Panc1 (cell line): ENCODE data around the gene SDC3. TPM values are rescaled to one million over a fixed set of nuclear protein-coding genes. Genes with fewer than 3 reads are reported as not detected.
"Not testable (repeated sequence)": the region's sequence is repeated elsewhere in the genome, so short reads cannot be mapped to it uniquely, and the experiment has no call there.

Experiments
- ATAC-seq: fragments of 200-7000 bp; cut with Tn5 transposase; 2 replicates; pipeline ENCODE4 v1.9.1; 2020; ENCODE audit warnings: mild to moderate bottlenecking, moderate library complexity
- BruUV-seq: library from RNA; stranded (reverse); fragments of 400-500 nt; replicated peaks from 2 replicates; lab custom pipeline; 2021; lab: Mats Ljungman, UMichigan
- CTCF ChIA-PET: fragments of 300-600 bp; sonication (Branson Sonifier 250); formaldehyde crosslinking; loops from one replicate; lab custom pipeline; 2022; ENCODE audit warnings: antibody characterized with exemption; lab: Charles Lee
- POLR2A ChIA-PET: fragments of 300-600 bp; sonication (Branson Sonifier 250); formaldehyde crosslinking; loops from one replicate; lab custom pipeline; 2022; ENCODE audit warnings: antibody characterized with exemption; lab: Charles Lee
- DNase-seq: peaks from one replicate; pipeline ENCODE4 v3.0.0-alpha.2; 2010; ENCODE audit warnings: low read depth, low spot score
- H3K27ac ChIP-seq: 2 replicates; pipeline ENCODE4 v1.5.1; 2011; ENCODE audit warnings: mild to moderate bottlenecking, low read length, inconsistent platforms
- H3K27me3 ChIP-seq: fragments of 200-500 bp; sonication (Bioruptor generic); 2 replicates; pipeline ENCODE4 v1.6.0; 2014; ENCODE audit warnings: low read length, inconsistent platforms; ENCODE audit not compliant: control insufficient read depth, insufficient read depth
- H3K36me3 ChIP-seq: fragments of 200-500 bp; sonication (Bioruptor generic); 2 replicates; pipeline ENCODE4 v1.5.1; 2014; ENCODE audit warnings: inconsistent platforms, mild to moderate bottlenecking, low read length, moderate library complexity; ENCODE audit not compliant: control insufficient read depth, insufficient read depth
- H3K4me1 ChIP-seq: 2 replicates; pipeline ENCODE4 v1.5.1; 2011; ENCODE audit warnings: inconsistent platforms, mild to moderate bottlenecking, low read length, moderate library complexity; ENCODE audit not compliant: control insufficient read depth, insufficient read depth
- H3K4me3 ChIP-seq, 2 experiments: 2 replicates each; pipeline ENCODE4 v1.5.1; 2011 to 2012; ENCODE audit warnings: low read depth in 2 of 2, low read length in 2 of 2, mild to moderate bottlenecking in 2 of 2, inconsistent platforms in 1 of 2, moderate library complexity in 1 of 2
- H3K9me3 ChIP-seq: fragments of 200-500 bp; sonication (Bioruptor generic); 2 replicates; pipeline ENCODE4 v1.5.1; 2014; ENCODE audit warnings: low read depth, mild to moderate bottlenecking, inconsistent platforms, low read length, moderate library complexity; ENCODE audit not compliant: control insufficient read depth, insufficient read depth
- CTCF ChIP-seq: fragments of 450-650 bp; IDR thresholded peaks from 2 replicates; pipeline ENCODE4 v1.5.1; 2017; ENCODE audit warnings: mild to moderate bottlenecking
- POLR2AphosphoS5 ChIP-seq: IDR thresholded peaks from 2 replicates; pipeline ENCODE4 v1.6.1; 2012; ENCODE audit warnings: mild to moderate bottlenecking, low read depth, low read length, moderate library complexity
- REST ChIP-seq, 2 experiments: IDR thresholded peaks; 2 replicates each; pipeline ENCODE4 v1.6.1; 2011 to 2012; ENCODE audit warnings: low read depth in 2 of 2, control low read depth in 1 of 2, low read length in 1 of 2, mild to moderate bottlenecking in 1 of 2, moderate library complexity in 1 of 2; ENCODE audit not compliant: insufficient read depth in 1 of 2
- SIN3A ChIP-seq: IDR thresholded peaks from 2 replicates; pipeline ENCODE4 v1.6.1; 2012; ENCODE audit warnings: low read depth, mild to moderate bottlenecking, low read length, moderate library complexity, borderline replicate concordance; ENCODE audit not compliant: insufficient read depth
- TCF7L2 ChIP-seq: IDR thresholded peaks from 2 replicates; pipeline ENCODE4 v1.6.1; 2011; ENCODE audit warnings: mild to moderate bottlenecking, low read depth, low read length, inconsistent platforms
- in situ Hi-C: cut with HindIII; loops from 2 replicates; pipeline ENCODE4 v1.10.0; 2016; ENCODE audit warnings: low sequenced_read_pairs, low pct_unique_long_range_greater_than_20kb
- intact Hi-C: fragments of 100-400 bp; cut with micrococcal nuclease; formaldehyde crosslinking; loops from one replicate; pipeline ENCODE4 v1.10.0; 2022; ENCODE audit not compliant: unreplicated experiment
- total RNA-seq: library from RNA; stranded (reverse); gene quantifications from one replicate; pipeline ENCODE4 v1.2.1, GENCODE V29; 2021; ENCODE audit not compliant: unreplicated experiment

The SDC3 gene
- total RNA-seq, 1 experiment from 2014 or later, result 36.1 TPM

- intact Hi-C loops (no loop called here), in situ Hi-C loops (no loop called here)
- Histone ChIP-seq H3K9me3 (no peaks in the 10 kb centered on the region), H3K27ac (no peak overlapping the region), H3K36me3 (no peaks in the 10 kb centered on the region), H3K4me3 (no peak overlapping the region), H3K27me3 (no peaks in the 10 kb centered on the region), H3K4me1 (no peaks in the 10 kb centered on the region)
- ATAC-seq (no peak), DNase-seq (no peak)
- POLR2A ChIA-PET, result no interaction called here
- no TSS peak for BruUV-seq
- TF ChIP-seq SIN3A, result no peak
- no peak for TF ChIP-seq POLR2AphosphoS5
- no peak for TF ChIP-seq TCF7L2
- no peak for TF ChIP-seq CTCF
- no peak for TF ChIP-seq REST (IDR thresholded peaks at IDR 0.05; ENCODE audit: insufficient read depth in 1 of 2, low read depth in 2 of 2, low read length in 1 of 2)
- CTCF ChIA-PET, result no interaction called here
Measured at GRCh38 chr1:30870035-30870434, 38.5 kb downstream of the SDC3 start.

GRCh38 chr1:30868833-30869435 is 39.6 kb downstream of the SDC3 start:
- CTCF ChIA-PET, result no interaction called here
- DNase-seq (no peak), ATAC-seq (no peak)
- in situ Hi-C loops, result no loop called here
- Histone ChIP-seq H3K4me3 (no peak overlapping the region), H3K4me1 (no peaks in the 10 kb centered on the region), H3K9me3 (no peaks in the 10 kb centered on the region), H3K27me3 (no peaks in the 10 kb centered on the region), H3K27ac (no peak overlapping the region), H3K36me3 (no peaks in the 10 kb centered on the region)
- intact Hi-C loops, result no loop called here
- POLR2A ChIA-PET, result no interaction called here
- TF ChIP-seq REST (IDR thresholded peaks at IDR 0.05; ENCODE audit: insufficient read depth in 1 of 2, low read depth in 2 of 2, low read length in 1 of 2) (no peak), TCF7L2 (no peak), POLR2AphosphoS5 (no peak), CTCF (no peak), SIN3A (no peak)
- BruUV-seq, result no TSS peak

GRCh38 chr1:30868057-30868456 is 40.5 kb downstream of the SDC3 start:
- ATAC-seq, H3K4me3 ChIP-seq, BruUV-seq, DNase-seq, H3K9me3 ChIP-seq, H3K4me1 ChIP-seq, H3K27ac ChIP-seq, in situ Hi-C loops, POLR2A ChIA-PET, CTCF ChIA-PET, H3K27me3 ChIP-seq, intact Hi-C loops, H3K36me3 ChIP-seq: not testable (repeated sequence)
